NCI-H1930 (cell line): ENCODE measurements around the gene ELAVL1.

ENCODE experiments used
- DNase-seq, 2 experiments: peaks; one replicate each; lab custom pipeline; 2025; lab: John Stamatoyannopoulos, UW

Gene ELAVL1

DNA sequence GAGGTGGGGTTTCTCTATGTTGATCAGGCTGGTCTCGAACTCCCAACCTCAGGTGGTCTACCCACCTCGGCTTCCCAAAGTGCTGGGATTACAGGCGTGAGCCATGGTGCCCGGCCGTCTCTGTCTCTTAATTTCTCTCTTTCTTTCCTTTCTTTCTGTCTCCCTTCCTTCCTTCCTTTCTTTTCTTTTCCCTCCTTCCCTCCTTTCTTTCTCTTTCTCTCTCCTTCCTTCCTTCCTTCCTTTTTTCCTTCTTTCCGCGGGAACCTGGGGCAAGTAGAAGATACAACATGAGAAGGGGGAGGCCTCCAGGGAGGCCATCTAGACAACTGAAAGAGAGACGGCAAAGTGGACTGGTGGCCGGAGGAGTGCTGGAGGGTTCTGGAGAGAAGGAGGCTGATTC, 15.2 kb upstream of the ELAVL1 start:
- DNase-seq: no peak

GRCh38 chr19:8017808-8018207, 12.4 kb upstream of the ELAVL1 start:
- DNase-seq: no peak

- DNase-seq: peak in 1 of 2 experiments; percentile 3
These were observed 523 bp downstream of the ELAVL1 start for GRCh38 chr19:8004723-8005513.

GRCh38 chr19:8004001-8004400, 1.4 kb downstream of the ELAVL1 start:
- DNase-seq: no peak

- DNase-seq: peak in 1 of 2 experiments; percentile 25
These were observed 3.2 kb downstream of the ELAVL1 start for GRCh38 chr19:8001995-8002849.

DNA sequence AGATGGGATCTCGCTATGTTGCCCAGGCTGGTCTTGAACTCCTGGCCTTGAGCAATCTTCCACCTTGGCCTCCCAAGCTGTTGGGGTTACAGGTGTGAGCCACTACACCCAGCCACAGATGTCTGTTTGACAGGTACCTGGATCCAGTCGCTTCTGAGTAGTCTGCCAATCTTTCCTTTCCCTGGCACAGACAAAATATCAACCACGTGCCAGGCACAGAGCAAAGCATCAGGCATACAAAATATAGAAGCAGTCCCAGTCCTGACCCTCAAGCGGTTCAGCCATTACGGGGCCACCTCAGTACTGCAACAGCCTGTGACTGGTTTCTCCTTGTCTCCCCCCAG, 3.8 kb downstream of the ELAVL1 start:
- no peak for DNase-seq

- no peak for DNase-seq
These were observed 5.0 kb downstream of the ELAVL1 start for GRCh38 chr19:8000298-8001038.

GRCh38 chr19:7999376-7999775, 6.1 kb downstream of the ELAVL1 start:
- DNase-seq: no peak

- no peak for DNase-seq
These were observed 7.5 kb downstream of the ELAVL1 start for GRCh38 chr19:7997809-7998480.

GRCh38 chr19:7996883-7997282, 8.6 kb downstream of the ELAVL1 start:
- DNase-seq: no peak

GRCh38 chr19:7995810-7996158, 9.7 kb downstream of the ELAVL1 start:
- no peak for DNase-seq

DNA sequence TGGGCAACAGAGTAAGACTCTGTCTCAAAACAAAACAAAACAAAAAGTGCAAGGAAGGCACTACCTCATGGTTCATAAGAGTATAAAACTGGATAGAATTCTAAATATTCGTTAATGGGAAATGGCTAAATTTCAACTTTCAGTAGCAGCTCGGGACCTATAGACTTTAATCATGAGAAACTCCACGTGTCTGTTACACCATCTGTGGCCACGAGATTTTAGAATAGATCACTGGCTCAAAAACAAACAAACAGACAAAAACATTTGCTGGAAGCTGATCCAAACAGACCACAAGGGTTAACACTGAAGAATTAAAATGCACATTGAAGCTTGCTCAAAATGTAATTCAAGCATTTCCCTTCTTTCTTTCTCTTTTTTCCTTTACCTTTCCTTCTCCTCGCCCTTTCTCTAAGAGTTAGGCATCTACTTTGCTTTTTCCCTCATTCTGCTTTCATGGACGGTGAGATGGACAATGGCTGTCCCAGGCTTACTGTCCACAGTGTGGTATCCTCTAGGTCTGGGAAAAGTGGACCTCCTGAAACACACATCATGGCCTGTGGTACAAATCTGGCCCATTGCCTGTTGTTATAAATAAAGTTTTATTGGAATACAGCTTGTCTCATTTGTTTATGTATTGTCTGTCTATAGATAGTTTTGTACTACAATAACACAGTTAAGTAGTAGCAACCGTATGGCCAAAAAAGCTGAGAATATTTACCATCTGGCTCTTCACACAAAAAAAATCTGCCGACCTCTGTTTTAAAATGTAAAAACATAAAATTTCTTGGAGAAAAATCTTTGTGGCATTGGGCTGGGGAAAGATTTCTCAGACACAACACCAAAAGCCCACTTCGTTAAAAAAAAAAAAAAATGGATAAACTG, 10.3 kb downstream of the ELAVL1 start:
- no peak for DNase-seq

DNA sequence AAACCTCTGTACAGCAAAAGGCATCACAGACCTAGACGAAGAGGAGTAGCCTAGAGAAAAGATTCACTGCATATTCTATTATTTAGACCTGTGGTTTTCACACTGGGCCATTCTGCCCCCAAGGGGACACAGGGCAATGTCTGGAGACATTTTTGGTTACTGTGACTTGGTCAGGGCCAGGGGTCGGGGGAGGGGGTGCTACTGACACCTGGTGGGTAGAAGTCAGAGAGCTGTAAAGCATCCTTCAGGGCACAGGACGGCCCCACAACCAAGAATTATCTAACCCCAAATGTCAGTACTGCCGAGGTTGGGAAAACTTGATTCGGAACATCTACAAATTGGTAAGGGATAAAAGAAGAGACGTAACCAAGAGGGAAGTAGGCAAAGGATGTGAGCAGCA, 11.3 kb downstream of the ELAVL1 start:
- no peak for DNase-seq

DNA sequence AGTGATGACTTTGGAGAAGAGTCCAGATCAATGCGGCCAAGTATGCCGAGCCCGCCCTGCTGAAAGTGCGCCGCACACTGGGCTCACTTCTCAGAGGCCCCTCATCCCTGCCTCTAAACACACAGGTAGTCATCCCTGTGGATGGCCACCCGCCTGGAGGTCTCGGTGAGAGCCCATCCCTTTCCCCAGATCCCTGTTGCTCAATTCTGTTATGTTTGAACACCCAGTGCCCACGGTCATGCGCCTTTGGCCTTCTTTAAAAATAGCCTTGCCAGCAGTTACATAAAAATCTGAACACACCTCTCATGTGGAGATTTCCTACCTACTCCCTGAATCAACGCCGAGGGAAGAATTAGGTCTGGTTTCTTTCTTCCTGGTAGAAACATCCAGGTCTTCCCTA, 11.9 kb downstream of the ELAVL1 start:
- no peak for DNase-seq

DNA sequence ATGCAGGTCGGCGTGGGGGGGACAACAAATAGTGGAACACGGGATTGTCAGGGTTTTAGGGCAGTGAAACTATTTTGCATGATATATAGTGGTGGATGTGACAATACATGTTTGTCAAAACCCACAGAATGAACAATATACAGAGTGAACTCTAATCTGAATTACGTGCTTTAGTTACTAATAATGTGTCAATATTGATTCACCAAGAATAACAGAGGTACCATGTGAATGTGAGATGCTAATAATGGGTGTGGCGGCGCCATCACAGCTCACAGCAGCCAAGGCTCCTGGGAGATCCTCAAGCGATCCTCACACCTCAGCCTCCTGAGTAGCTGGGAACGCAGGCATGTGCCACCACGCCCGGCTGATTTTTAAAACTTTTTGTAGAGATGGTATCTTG, 12.9 kb downstream of the ELAVL1 start:
- no peak for DNase-seq

GRCh38 chr19:7989071-7989575, 16.3 kb downstream of the ELAVL1 start:
- DNase-seq: no peak

DNA sequence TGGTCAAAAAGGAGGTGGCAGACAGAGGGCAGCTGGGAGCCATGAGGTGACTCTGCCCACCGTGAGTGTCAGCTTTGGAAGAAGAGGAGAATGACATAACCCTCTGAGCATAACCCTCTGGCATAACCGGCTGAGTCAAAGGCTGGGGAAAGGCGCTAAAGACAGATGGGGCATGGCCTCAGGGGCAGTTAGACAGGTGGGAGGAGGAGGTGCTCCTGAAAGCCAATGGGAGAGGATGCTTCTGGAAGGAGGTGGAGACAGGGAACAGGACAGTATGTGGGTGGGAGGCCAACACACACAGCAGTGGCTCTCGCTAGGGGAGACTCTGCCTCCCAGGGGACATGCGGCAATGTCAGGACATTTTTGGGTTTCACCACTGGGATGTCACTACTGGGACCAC, 17.1 kb downstream of the ELAVL1 start:
- DNase-seq: no peak

DNA sequence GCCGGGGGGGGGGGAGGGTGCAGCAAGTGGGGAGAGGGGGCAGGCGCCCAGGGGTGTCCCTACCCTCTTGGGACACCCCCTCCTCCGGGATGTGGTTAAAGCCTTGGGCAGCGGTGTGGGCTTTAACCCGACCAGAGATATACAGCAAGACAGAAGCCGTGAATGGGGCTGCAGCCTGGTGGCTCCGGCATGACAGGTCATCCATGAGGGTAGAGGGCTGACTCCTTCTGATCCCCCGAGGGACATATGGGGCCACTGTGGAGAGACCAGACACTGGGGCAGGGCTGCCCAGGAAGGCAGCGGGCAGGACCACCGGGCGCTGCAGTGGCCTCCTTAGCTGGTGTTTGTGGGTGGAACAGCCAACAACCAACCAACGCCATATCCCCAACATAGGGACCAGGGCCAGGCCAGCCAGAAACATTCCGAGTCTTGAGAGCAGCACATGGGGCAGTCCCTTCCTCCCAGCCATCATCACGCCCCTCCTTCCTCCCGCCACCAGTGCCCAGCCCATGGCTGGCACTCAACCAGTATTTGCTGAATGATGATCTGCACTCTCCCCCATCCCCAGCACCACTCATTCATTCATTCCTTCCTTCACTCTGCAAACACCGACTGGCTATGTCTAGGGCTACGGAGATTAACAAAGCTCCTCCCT, 18.2 kb downstream of the ELAVL1 start:
- no peak for DNase-seq

DNA sequence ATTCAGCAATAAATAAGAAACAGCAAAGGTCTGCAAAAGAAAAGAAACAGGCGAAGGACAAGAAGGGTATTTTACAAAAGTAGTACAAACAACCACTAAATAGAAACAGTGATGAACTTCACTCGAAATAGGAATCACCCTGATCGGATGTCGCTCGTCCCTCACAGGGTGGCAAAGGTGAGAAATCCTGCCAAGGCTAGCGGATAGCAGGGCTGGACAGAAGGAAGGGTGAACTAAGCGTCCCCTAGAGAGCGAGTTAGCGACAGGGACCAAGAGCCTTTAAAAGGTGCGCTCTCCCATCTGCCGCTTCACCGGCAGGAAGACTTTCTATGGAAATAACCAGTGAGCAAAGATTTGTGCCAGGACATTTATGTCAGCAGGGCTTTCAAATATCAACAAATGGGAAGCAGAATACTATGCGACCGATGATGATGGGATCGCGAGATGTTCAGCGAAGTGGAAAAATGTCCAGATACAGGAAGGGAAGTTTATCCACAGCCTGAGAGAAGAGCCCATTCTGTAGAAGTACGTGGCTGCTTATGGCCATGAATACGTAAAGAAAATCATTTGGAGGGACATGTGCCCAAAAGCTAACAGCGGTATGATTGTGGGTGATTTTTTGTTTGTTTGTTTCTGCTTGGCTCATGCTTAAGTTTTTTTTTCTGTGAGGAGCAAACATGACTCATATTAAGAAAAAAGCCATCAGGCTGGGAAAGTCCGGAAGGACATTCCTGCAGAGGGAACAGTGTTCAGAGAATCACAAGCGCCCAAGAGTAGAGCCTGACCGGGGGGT, 18.9 kb downstream of the ELAVL1 start:
- DNase-seq: no peak

- no peak for DNase-seq
These were observed 19.9 kb downstream of the ELAVL1 start for GRCh38 chr19:7985481-7985911.
